MM.1S (cell line): ENCODE results near the gene DGKA.

Source experiments
- DNase-seq: peaks from one replicate; pipeline ENCODE4 v3.0.0-alpha.2; 2015
- H2AFZ ChIP-seq: fragments of 300-600 bp; sonication (generic); 2 replicates; pipeline ENCODE4 v1.6.0; 2016; ENCODE audit warnings: antibody characterized with exemption, low read length
- H3F3A ChIP-seq: fragments of 300-600 bp; sonication (generic); 2 replicates; pipeline ENCODE4 v1.6.1; 2016; ENCODE audit warnings: mild to moderate bottlenecking, antibody characterized with exemption, low read length, moderate library complexity, mixed read lengths; ENCODE audit not compliant: insufficient read depth
- H3K27ac ChIP-seq: fragments of 300-600 bp; sonication (generic); 2 replicates; pipeline ENCODE4 v1.5.1; 2016; ENCODE audit warnings: mild to moderate bottlenecking, low read length
- H3K27me3 ChIP-seq: fragments of 300-600 bp; sonication (generic); replicated peaks from 2 replicates; pipeline ENCODE4 v1.6.0; 2016; ENCODE audit warnings: low read length; ENCODE audit not compliant: insufficient read depth
- H3K36me3 ChIP-seq: fragments of 300-600 bp; sonication (generic); replicated peaks from 2 replicates; pipeline ENCODE4 v1.6.1; 2016; ENCODE audit warnings: mild to moderate bottlenecking, low read length, mixed read lengths; ENCODE audit not compliant: insufficient read depth
- H3K4me1 ChIP-seq: fragments of 300-600 bp; sonication (generic); 2 replicates; pipeline ENCODE4 v1.6.1; 2016; ENCODE audit warnings: low read length, mixed read lengths
- H3K4me2 ChIP-seq: fragments of 300-600 bp; sonication (generic); 2 replicates; pipeline ENCODE4 v1.6.0; 2016; ENCODE audit warnings: low read depth, low read length
- H3K4me3 ChIP-seq: fragments of 300-600 bp; sonication (generic); 2 replicates; pipeline ENCODE4 v1.5.1; 2016; ENCODE audit warnings: low read length, mixed read lengths
- H3K79me2 ChIP-seq: fragments of 300-600 bp; sonication (generic); 2 replicates; pipeline ENCODE4 v1.6.1; 2016; ENCODE audit warnings: mixed run types, low read length, mixed read lengths
- H3K9ac ChIP-seq: fragments of 300-600 bp; sonication (generic); 2 replicates; pipeline ENCODE4 v1.6.1; 2016; ENCODE audit warnings: low read length, mixed read lengths
- H3K9me2 ChIP-seq: fragments of 300-600 bp; sonication (generic); replicated peaks from 2 replicates; pipeline ENCODE4 v1.6.1; 2016; ENCODE audit warnings: mild to moderate bottlenecking, low read length, mixed read lengths; ENCODE audit not compliant: insufficient read depth
- H3K9me3 ChIP-seq: fragments of 300-600 bp; sonication (generic); replicated peaks from 2 replicates; pipeline ENCODE4 v1.6.1; 2016; ENCODE audit warnings: mild to moderate bottlenecking, low read length, mixed read lengths; ENCODE audit not compliant: insufficient read depth
- H4K20me1 ChIP-seq: fragments of 300-600 bp; sonication (generic); 2 replicates; pipeline ENCODE4 v1.6.1; 2016; ENCODE audit warnings: mild to moderate bottlenecking, low read length, moderate library complexity, mixed read lengths; ENCODE audit not compliant: insufficient read depth
- EZH2 ChIP-seq: fragments of 300-600 bp; sonication (generic); optimal IDR thresholded peaks from 2 replicates; pipeline ENCODE3; 2017; ENCODE audit warnings: low read depth, mild to moderate bottlenecking, antibody characterized with exemption, low read length, mixed read lengths
- EZH2phosphoT487 ChIP-seq: fragments of 300-600 bp; sonication (generic); IDR thresholded peaks from 2 replicates; pipeline ENCODE4 v1.6.1; 2018; ENCODE audit warnings: antibody characterized with exemption, low read length
- TF ChIP-seq, protein P1 (sequence below): fragments of 300-600 bp; sonication (generic); IDR thresholded peaks from 2 replicates; pipeline ENCODE4 v1.5.1; 2016; ENCODE audit warnings: antibody characterized with exemption, low read length, mixed read lengths

Gene DGKA

DNA sequence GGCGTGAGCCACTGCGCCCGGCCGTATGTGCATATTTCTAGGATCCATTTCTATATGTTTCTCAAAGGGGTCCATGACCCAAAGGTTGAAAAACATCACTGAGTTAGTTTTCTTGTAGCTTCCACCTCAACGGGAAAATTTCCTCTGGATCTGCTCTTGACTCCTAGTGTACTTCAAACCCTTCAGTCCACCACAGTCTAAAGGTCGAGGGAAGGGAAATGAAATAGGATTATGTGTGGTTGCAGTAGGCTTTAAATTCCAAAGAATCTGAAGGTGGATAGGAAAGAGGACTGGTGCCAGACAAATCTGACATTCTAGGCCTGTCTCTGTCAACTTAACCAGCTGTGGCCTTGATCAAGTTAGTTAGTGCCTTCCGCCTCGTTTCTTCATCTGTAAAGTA lies 64.4 kb downstream of the DGKA start:
- Histone ChIP-seq H3K27me3 (no peaks in the 10 kb centered on the region), H3K4me1 (0 out of 2 replicates have a peak, but pooled peaks cover 4% of the 10 kb centered on the region), H3K9me3 (no peaks in the 10 kb centered on the region), H3F3A (peaks cover 9% of the 10 kb centered on the region; the same call in 1 of the 2 replicates), H3K4me2 (no peak overlapping the region), H3K4me3 (no peak overlapping the region), H3K9me2 (no peaks in the 10 kb centered on the region), H3K9ac (no peak overlapping the region), H4K20me1 (no peaks in the 10 kb centered on the region), H3K79me2 (no peaks in the 10 kb centered on the region), H3K27ac (no peak overlapping the region), H3K36me3 (peaks cover 4% of the 10 kb centered on the region; the same call in 1 of the 2 replicates), H2AFZ (no peak overlapping the region)
- TF ChIP-seq EZH2 (no peak), EZH2phosphoT487 (no peak)
- TF ChIP-seq, protein P1, sequence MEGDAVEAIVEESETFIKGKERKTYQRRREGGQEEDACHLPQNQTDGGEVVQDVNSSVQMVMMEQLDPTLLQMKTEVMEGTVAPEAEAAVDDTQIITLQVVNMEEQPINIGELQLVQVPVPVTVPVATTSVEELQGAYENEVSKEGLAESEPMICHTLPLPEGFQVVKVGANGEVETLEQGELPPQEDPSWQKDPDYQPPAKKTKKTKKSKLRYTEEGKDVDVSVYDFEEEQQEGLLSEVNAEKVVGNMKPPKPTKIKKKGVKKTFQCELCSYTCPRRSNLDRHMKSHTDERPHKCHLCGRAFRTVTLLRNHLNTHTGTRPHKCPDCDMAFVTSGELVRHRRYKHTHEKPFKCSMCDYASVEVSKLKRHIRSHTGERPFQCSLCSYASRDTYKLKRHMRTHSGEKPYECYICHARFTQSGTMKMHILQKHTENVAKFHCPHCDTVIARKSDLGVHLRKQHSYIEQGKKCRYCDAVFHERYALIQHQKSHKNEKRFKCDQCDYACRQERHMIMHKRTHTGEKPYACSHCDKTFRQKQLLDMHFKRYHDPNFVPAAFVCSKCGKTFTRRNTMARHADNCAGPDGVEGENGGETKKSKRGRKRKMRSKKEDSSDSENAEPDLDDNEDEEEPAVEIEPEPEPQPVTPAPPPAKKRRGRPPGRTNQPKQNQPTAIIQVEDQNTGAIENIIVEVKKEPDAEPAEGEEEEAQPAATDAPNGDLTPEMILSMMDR: no peak
- no peak for DNase-seq

DNA sequence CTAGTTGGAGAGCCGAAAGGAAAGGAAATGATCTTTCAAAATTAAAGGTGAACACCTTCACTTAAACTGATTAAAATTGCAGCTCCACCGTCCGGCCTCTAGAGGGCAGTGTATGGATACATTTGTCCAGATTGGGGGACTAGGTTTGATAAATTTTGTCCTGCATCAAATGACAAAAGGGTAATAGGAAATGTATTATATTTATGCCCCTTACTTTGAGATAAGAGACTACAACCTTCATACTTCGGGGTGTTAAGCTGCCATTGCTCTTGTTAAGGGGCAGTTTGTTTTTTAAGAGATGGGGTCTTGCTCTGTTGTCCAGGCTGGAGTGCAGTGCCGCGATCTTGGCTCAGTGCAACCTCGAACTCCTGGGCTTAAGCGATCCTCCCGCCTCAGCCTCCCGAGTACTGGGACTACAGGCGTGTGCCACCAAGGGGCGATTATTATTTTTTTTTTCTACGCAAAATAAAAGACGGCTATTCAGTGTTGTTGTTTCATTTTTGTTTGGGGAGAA lies 65.3 kb downstream of the DGKA start:
- H3K27ac ChIP-seq: peak overlapping the region; percentile 17; the same call in 1 of the 2 replicates
- H2AFZ ChIP-seq: peak overlapping the region; percentile 84
- H3K27me3 ChIP-seq: no peaks in the 10 kb centered on the region
- TF ChIP-seq EZH2 (no peak), EZH2phosphoT487 (no peak)
- TF ChIP-seq, protein P1: peak; percentile 91
- peak; percentile 72 for DNase-seq
- no peaks in the 10 kb centered on the region for H4K20me1 ChIP-seq
- peak overlapping the region; percentile 66; the same call in 1 of the 2 replicates for H3K9ac ChIP-seq
- H3K36me3 ChIP-seq: no peaks in the 10 kb centered on the region
- H3K4me2 ChIP-seq: peak overlapping the region; percentile 90
- no peaks in the 10 kb centered on the region for H3K9me3 ChIP-seq
- H3K4me1 ChIP-seq: 0 out of 2 replicates have a peak, but pooled peaks cover 4% of the 10 kb centered on the region
- peak overlapping the region; percentile 68 for H3K4me3 ChIP-seq
- no peaks in the 10 kb centered on the region for H3K9me2 ChIP-seq
- H3K79me2 ChIP-seq: no peaks in the 10 kb centered on the region
- H3F3A ChIP-seq: peaks cover 9% of the 10 kb centered on the region; the same call in 1 of the 2 replicates

DNA sequence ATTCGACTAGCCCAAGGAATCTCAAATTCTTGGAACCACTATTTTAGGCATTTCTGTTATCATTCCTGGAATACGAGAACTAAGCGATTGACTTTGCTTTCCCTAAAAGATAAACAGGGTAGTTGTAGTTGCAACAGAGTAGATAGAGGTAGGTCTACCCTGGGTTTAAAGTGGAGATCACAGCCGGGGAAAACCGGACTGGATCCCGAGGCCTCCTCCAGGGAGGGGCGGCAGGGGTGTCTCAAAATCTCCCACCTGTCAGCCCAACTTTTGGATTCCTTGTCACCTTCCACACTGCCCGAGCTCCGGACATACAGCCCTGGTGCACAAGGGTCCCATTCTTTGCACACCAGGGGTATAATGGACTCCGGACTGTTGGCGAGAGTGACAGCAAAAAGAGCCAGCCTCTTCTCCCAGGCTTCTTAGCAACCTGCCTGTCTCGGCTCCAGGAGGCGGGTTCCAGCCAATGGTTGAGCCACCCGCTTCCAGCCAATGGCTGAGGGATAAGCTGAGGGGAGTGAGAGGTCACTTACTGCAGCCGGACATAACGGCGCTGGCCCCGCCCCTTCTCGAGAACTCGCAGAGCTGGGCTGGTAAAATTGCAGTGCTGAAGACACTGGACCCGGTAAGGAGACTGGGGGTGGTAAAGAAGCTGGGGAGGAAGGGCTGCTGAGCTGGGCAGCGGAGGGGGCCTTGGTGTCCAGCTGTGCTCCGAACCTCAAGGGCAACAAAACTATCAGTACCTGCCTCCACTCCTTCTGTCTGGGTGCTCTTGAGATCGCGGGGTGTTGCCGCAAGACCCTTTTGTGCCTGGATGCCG lies 66.0 kb downstream of the DGKA start, which contains the start of gene SUOX:
SUOX (plus strand) TSS at position 562 of the 820 bp plus-strand sequence. CDS start 4,946 bp downstream, outside the sequence.
- Histone ChIP-seq H3F3A (peaks cover 9% of the 10 kb centered on the region; the same call in 1 of the 2 replicates), H3K9ac (peak within 1 kb of the TSS; percentile 66), H3K9me3 (no peaks in the 10 kb centered on the region), H3K4me3 (peak within 1 kb of the TSS; percentile 68), H3K79me2 (no peaks in the 10 kb centered on the region), H2AFZ (peak within 1 kb of the TSS; percentile 84), H4K20me1 (no peaks in the 10 kb centered on the region), H3K27me3 (no peaks in the 10 kb centered on the region), H3K4me2 (peak within 1 kb of the TSS; percentile 90), H3K36me3 (no peaks in the 10 kb centered on the region), H3K9me2 (no peaks in the 10 kb centered on the region), H3K4me1 (0 out of 2 replicates have a peak, but pooled peaks cover 4% of the 10 kb centered on the region), H3K27ac (peak within 1 kb of the TSS; percentile 17; the same call in 1 of the 2 replicates)
- TF ChIP-seq, protein P1: no peak
- TF ChIP-seq EZH2phosphoT487 (no peak), EZH2 (no peak)
- DNase-seq: peak; percentile 98
